Measurements from ENCODE around the gene EIF6. TPM values are rescaled to one million over a fixed set of nuclear protein-coding genes. Genes with fewer than 3 reads are reported as not detected.
A peak's percentile ranks its signal among the peaks of the same experiment; 100 is the strongest.

Gene EIF6
- total and polyA plus RNA-seq, 9 of the 15 experiments (the other 6 are each of a cell fraction or from before 2014, with no cell fraction given), result 165 to 832 (median 229) TPM

DNA sequence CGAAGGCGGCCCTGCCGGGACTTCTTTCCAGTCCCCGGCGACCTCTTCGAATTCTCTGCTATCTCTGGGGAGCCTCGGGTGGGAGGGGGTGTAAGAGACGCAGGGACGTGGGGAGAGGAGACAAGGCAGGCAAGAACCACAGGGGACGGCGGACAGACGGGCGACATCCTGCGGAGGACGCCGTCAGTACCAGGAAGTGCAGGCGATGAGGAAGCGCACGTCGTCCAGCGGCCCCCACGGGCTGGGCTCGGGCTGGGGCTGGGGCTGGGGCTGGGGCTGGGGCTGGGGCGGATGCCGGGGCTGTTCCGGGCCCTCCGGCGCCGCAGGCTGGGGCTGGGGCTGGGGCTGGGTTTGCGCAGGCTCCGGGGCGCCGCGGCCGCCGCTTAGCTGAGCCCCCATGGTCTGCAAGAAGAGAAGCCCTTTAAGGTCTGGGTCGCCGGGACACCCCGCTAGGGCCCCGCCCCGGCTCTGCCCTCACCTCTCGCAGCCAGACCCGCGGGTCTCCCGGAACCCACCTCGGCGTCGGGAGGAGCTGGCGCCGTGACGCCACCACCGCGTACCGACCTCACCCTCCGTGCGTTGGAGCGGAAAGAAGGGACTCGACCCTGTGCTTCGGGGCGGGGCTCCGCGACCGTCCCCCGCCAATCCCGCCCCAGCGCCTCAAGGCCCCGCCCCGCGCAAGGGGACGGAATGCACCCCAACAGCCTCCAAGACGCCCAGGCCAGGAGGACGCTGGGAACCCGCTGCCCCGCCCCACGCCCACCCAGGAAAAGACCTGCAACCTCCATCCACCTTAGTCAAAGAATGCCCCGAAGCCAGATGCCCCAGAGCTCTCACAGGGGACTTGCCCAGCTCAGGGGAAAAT, 6.8 kb downstream of the EIF6 start, which contains the start of gene MMP24OS (continued):
- TF ChIP-seq MYC (IDR thresholded peaks at IDR 0.05; ENCODE audit: low read depth, low read length) (peak; percentile 16), MYC (CRISPR knock-in tag; IDR thresholded peaks at IDR 0.05; ENCODE audit: borderline replicate concordance, low read depth) (no peak), SAFB2 (IDR thresholded peaks at IDR 0.05; ENCODE audit: borderline replicate concordance, low read depth, low read length, severe bottlenecking) (no peak), SMARCA5 (IDR thresholded peaks at IDR 0.05) (no peak), C11orf30 (IDR thresholded peaks at IDR 0.05; ENCODE audit: low read depth) (no peak), TFAM (CRISPR knock-in tag; conservative IDR thresholded peaks at IDR 0.05) (no peak), ZNF224 (CRISPR knock-in tag; IDR thresholded peaks at IDR 0.05) (no peak), ZNF354B (CRISPR knock-in tag; IDR thresholded peaks at IDR 0.05) (no peak), YY1 (IDR thresholded peaks at IDR 0.05; ENCODE audit: borderline replicate concordance in 1 of 3, control insufficient read depth in 1 of 3, extremely low read depth in 1 of 3, insufficient read depth in 3 of 3, insufficient read length in 1 of 3, insufficient replicate concordance in 2 of 3, low read depth in 1 of 3, low read length in 2 of 3) (peak in 1 of 3 experiments; percentile 25), SUPT5H (IDR thresholded peaks at IDR 0.05) (peak; percentile 84)
- TF ChIP-seq, protein P1, sequence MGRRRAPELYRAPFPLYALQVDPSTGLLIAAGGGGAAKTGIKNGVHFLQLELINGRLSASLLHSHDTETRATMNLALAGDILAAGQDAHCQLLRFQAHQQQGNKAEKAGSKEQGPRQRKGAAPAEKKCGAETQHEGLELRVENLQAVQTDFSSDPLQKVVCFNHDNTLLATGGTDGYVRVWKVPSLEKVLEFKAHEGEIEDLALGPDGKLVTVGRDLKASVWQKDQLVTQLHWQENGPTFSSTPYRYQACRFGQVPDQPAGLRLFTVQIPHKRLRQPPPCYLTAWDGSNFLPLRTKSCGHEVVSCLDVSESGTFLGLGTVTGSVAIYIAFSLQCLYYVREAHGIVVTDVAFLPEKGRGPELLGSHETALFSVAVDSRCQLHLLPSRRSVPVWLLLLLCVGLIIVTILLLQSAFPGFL (CRISPR knock-in tag; IDR thresholded peaks at IDR 0.05), result no peak
- TF ChIP-seq, protein P2, sequence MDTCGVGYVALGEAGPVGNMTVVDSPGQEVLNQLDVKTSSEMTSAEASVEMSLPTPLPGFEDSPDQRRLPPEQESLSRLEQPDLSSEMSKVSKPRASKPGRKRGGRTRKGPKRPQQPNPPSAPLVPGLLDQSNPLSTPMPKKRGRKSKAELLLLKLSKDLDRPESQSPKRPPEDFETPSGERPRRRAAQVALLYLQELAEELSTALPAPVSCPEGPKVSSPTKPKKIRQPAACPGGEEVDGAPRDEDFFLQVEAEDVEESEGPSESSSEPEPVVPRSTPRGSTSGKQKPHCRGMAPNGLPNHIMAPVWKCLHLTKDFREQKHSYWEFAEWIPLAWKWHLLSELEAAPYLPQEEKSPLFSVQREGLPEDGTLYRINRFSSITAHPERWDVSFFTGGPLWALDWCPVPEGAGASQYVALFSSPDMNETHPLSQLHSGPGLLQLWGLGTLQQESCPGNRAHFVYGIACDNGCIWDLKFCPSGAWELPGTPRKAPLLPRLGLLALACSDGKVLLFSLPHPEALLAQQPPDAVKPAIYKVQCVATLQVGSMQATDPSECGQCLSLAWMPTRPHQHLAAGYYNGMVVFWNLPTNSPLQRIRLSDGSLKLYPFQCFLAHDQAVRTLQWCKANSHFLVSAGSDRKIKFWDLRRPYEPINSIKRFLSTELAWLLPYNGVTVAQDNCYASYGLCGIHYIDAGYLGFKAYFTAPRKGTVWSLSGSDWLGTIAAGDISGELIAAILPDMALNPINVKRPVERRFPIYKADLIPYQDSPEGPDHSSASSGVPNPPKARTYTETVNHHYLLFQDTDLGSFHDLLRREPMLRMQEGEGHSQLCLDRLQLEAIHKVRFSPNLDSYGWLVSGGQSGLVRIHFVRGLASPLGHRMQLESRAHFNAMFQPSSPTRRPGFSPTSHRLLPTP (IDR thresholded peaks at IDR 0.05; ENCODE audit: borderline replicate concordance, extremely low read depth, insufficient read length), result no peak
- TF ChIP-seq, protein P3, sequence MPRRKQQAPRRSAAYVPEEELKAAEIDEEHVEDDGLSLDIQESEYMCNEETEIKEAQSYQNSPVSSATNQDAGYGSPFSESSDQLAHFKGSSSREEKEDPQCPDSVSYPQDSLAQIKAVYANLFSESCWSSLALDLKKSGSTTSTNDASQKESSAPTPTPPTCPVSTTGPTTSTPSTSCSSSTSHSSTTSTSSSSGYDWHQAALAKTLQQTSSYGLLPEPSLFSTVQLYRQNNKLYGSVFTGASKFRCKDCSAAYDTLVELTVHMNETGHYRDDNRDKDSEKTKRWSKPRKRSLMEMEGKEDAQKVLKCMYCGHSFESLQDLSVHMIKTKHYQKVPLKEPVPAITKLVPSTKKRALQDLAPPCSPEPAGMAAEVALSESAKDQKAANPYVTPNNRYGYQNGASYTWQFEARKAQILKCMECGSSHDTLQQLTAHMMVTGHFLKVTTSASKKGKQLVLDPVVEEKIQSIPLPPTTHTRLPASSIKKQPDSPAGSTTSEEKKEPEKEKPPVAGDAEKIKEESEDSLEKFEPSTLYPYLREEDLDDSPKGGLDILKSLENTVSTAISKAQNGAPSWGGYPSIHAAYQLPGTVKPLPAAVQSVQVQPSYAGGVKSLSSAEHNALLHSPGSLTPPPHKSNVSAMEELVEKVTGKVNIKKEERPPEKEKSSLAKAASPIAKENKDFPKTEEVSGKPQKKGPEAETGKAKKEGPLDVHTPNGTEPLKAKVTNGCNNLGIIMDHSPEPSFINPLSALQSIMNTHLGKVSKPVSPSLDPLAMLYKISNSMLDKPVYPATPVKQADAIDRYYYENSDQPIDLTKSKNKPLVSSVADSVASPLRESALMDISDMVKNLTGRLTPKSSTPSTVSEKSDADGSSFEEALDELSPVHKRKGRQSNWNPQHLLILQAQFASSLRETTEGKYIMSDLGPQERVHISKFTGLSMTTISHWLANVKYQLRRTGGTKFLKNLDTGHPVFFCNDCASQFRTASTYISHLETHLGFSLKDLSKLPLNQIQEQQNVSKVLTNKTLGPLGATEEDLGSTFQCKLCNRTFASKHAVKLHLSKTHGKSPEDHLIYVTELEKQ (CRISPR knock-in tag; IDR thresholded peaks at IDR 0.05), result no peak

All from K562 (cell line).